ENCODE measurements around the gene SLC39A11.
"Not testable (repeated sequence)": the region's sequence is repeated elsewhere in the genome, so short reads cannot be mapped to it uniquely, and the experiment has no call there.

SLC39A11 gene, protein sequence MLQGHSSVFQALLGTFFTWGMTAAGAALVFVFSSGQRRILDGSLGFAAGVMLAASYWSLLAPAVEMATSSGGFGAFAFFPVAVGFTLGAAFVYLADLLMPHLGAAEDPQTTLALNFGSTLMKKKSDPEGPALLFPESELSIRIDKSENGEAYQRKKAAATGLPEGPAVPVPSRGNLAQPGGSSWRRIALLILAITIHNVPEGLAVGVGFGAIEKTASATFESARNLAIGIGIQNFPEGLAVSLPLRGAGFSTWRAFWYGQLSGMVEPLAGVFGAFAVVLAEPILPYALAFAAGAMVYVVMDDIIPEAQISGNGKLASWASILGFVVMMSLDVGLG

DNA sequence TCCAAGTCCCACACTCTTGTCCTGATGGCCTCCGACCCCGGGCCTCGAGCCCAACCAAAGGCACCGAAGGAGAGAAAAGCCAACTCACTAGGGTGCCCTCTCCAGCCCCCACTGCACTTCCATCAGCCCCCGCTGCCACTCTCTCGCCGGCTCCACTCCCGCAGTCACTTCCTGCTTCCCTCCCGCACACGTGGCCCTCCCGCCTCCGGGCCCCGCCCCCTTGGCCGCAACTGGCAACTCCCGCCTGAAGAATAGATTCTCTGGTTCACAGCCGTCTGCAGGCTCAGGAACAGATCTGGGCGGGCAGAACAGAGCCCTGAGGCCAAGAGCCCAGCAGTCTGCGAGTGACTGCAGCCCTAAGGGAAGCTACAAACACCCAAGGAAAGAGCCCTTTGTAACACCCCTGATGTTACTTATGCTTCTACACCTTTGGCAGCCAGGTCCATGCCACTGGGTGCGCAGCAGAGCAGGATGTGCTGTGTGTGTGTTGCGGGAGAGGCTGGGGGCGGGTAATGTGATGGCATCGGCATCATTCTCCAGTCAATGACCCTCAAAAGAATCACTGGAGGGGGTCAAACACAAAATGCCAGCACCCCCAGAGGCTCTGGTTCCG, at the start of gene SLC39A11:
Gene SLC39A11, minus strand, starts transcription at position 166 of the 613 bp plus-strand sequence. CDS start 3,924 bp downstream, outside the sequence.
- peak; percentile 92 for DNase-seq

DNA sequence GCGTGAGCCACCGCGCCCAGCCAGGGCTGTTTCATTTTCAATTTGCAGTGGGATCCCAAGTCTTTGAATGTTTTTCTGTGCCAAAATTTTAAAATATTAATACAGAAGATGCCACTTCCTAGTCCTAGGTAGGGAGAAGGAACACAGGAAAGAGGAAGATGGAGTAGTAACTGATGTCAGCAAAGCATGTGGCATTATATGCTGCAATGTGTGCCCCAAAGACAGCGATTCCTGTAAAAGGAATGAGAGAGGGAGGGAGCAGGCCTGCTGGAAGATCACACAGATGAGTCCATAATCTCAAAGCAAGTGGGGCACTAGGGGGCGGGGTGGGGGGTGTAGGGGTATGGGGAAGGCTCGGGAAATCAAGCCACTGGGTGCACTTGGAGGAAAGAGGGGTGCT, 48.9 kb upstream of the SLC39A11 start:
- no peak for DNase-seq

DNA sequence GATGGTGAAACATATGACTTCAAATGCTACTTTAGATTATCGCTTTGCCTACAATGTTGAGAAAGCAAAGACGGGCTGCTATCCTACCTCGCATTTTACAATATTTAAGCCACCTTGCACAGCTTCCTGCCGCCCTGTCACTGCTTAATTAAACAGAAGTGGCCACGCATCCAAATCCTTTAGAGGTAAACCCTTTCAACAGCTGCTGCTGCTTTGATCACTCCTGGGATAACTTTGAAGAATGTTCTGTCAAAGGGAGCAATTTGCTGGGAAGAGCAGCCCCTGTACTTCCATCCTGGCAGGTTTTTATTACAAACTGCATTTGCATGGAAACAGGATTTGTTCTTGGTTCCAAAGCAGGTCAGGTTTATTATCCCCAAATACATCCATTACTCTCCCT, 48.1 kb upstream of the SLC39A11 start:
- no peak for DNase-seq

DNA sequence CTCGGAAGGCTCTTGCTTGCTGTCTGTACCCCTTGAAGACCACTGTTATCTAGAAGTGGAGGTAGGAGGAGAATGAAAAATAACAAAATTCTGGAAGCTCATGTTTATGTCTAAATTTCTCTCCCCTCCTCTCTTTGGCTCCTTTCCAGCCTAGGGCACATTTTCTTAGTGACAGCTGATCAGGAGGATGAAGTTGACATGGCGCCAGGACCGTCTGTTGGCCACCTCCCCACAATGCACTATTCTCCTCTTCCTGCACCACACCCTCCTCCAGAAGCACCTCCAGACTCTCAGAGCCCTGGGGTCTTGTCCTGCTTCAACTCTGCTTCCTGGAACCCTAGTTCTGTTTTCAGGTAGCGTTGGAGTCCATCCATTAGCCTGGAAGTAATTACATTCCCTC, 46.8 kb upstream of the SLC39A11 start:
- no peak for DNase-seq

DNA sequence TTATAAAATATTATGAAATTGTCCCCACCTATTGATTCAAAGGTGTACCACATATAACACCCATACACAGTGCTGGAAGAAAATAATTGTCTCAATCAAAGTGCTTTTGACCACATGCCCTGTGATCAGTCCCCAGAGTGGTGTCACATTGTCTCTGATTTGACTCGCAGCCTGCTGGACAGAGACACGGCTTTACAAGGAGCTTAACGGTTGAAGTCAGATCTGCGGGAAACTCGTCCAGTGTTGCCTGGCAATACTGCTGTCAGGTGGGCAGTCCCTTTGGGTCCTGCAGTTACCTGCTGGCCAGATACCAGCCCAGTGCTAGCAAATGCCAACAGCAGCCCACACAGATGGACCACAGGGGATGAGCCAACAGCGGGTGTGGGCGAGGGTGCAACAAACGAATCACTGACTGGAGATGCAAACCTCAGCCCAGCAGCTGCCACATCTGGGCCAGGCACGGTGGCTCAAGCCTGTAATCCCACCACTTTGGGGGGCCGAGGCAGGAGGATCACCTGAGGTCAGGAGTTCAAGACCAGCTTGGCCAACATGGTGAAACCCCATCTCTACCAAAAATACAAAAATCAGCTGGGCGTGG, 46.2 kb upstream of the SLC39A11 start:
- no peak for DNase-seq

DNA sequence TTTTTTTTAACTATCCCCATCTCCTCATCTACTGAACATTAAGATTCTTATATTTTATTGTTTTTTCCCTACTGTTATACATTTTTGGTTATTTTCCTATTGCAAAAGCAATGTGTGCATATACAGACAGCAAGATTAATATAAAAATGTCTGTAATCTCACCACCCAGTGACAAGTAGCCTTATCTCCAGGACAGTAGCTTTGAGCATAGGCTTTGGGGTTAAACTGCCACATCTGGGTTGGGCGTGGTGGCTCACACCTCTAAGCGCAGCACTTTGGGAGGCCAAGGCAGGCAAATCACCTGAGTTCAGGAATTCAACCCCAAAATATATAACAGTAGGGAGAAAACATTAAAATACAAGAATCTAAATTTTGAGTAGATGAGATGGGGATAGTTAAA, 44.9 kb upstream of the SLC39A11 start:
- DNase-seq = no peak

DNA sequence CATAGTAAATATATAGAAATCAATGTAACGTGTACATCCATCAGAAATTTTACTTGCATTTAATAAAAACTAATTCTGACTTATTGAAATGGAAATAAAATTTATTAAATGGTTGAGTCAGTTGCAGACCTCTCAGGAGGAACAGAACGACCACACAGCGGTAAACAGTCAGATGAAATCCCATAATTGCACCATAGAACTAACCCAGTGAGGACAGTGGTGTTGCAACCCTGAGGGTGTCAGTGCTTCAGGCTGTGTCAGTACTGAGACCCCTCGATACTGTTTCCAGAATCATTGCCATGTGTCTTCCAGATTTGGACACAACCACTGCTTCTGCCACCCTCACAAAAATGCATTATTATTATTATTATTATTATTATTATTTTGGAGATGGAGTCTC, 43.3 kb upstream of the SLC39A11 start:
- no peak for DNase-seq

DNA sequence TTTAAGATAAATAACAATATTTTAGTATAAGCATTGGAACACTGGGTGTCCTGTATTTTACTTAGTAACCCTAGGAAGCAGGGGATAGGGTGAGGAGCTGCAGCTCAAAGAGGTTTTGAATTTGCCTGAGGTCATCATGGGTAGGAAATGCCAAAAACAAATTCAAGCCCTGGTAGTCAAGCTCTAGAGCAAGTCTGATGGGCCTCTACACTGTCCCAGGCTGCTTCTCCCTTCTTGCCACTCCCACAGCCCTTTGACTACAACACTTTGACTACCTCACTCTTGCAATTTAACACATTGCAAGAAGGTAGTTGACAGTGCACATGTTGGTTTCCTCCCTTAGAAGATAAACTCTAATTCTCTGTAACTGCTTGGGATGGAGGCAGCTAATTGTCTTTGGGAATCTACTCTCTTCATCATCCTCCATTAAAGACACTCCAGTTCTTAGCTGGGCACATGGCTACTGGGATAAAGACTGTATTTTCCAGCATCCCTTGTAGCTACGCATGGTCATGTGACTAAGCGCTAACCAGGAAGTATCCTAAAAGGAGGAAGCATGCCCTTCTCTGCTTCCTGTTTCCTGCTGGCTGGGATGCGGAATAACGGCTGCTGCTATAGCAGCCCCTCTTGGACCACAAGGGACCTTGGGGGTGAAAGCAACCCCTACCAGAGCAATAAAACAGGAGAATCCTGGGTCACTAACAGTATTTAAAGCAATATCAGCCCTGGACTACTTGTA, 41.6 kb upstream of the SLC39A11 start:
- no peak for DNase-seq

DNA sequence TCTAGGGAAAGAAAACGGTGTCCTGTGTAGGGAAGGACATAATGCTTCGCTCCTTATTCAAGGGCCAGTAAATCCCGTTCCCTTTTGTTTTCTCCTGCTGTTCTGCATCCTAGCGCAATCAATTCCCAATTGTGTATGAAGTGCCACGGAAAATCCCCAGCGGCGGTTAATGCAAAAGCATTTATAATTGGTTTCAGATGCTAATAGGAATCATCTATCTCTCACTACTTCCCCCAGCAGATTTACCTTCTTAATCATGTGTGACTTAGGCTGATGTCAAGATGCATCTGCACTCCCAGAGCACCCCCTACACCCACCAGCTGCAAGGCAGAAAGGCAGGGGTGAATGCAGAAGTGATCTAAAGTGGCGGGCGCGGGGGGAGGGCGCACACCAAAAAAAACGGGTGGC, 39.6 kb upstream of the SLC39A11 start:
- no peak for DNase-seq

DNA sequence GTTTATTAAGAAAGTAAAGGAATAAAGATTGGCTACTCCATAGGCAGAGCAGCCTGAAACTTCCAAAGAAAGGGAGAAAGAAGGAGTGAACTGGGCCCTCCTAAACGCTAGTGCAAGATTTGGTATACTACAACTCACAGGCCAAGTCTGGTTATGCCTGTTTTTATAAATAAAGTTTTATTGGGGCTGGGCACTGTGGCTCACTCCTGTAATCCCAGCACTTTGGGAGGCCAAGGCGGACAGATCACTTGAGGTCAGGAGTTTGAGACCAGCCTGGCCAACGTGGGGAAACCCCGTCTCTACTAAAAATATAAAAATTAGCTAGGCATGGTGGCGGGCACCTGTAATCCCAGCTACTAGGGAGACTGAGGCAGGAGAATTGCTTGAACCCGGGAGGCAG, 39.0 kb upstream of the SLC39A11 start:
- not testable (repeated sequence) for DNase-seq

DNA sequence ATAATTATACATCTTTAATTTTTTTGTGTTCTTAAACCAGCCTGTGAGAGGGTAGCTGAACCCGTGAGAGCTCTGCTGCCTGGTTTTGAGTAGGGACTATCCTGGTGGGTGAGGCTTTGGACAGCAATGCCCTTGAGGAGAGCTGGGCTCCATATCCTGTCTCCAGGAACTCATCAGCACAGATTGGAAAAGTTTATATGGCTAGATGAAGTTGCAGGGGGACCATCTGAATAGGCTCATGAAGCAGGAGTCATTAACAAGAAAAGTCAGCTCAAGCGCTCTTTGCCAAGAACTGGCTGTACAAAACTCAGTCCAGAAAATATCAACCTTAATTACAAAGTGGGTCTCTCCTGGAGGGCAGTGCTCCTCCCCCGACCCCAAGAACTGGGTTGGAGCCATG, 38.5 kb upstream of the SLC39A11 start:
- no peak for DNase-seq

DNA sequence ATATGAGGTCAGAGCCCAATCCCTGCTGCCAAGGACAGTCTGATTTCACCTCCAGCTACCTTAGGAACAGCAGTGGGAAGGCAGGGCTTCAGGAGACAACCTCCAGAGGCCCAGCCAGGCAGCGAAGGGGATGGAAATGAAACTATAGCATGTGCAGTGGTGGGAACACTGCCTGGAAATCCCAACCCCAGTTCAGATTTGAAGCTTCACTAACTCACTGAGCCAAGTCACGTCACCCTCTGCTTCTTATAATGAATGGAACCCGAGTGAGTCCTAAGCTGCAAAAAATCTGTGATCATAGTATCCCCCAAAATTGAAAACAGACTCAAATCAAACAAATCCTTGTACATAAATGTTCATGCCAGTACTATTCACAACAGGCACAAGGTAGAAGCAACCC, 36.0 kb upstream of the SLC39A11 start:
- DNase-seq = no peak

DNA sequence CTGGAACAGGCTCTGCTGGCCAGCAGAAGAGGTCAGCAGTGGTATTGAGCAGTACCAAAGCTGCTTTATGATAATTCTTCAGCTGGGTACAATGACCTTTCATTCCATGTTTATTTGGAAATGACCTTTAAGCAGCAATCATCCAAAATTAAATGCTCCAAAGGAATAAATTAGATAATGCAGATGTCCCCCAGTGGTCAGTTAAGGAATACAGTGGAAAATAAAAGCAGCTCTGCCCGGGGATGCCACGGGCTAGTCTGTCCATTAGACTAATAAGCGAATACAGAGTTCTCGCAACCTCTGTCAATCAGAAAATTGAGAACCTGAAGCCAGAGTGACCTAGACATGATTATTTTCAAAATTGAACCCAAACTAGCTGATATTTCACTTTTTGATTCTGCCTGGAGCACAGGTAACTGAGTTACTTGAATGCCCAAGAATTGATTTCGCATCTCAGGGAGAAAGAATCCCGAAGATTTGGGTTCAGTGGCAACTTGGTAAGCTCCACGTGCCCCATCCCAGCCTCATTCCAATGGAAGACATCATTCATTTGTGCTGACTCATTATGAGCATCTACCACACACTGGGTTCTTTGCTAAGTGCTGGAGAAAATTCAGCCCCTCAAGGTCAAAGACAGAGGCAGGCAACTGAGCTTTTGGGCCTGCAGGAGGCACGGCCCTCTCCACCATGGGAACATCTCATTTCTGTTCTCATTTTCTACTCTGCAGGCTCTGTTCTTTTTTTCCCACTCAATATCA, 34.4 kb upstream of the SLC39A11 start:
- DNase-seq = peak; percentile 11

DNA sequence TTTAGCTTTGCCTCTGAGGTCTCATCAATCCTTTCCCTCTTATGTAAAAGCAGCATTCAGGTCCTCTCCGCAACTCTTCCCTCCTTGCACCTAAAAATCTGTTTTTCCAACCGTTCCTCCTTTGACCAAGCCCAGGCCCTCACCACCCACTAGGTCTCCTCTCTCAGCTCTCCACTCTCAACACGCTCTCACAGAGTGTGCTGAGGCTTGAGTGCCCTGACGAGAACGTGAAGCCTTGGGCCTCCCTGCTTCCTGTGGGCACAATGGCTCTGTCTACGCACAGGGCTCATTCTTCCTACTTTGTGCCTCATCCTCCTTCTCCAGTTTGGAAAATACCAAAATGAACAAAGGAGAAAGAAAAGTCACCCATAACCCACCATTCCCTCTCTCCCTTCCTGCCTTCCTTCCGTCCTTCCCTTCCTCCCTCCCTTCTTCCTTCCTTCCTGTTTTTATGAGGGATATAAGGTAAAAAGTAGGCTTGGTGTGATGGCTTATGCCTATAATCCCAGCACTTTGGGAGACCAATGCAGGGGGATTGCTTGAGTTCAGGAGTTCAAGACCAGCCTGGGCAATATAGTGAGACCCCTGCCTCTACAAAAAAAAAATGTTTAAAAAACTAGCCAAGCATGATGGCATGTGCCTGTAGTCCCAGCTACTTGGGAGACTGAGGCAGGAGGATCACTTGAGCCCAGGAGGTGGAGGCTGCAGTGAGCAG, 31.3 kb upstream of the SLC39A11 start:
- no peak for DNase-seq

DNA sequence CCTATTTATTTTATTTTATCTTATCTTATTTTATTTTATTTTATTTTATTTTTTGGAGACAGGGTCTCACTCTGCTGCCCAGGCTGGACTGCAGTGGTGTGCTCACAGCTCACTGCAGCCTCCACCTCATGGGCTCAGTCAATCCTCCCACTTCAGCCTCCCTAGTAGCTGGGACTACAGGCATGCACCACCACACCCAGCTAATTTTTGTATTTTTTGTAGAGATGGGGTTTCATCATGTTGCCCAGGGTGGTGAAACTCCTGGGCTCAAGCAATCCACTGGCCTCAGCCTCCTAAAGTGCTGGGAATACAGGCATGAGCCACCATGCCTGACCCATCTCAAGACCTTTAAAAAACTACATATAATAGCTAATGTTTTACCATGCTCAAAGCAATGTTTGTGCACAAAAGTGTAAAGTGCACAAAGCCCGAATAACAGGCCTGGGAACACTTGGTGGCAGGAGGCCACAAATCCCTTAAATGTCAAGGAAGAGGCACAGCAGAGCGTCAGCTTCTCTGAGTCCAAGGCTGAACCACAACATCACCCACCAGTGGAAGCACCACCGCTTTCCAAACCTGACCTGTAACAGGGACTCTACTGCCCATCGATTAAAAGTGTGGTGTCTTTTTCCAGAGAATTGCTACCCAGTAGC, 30.6 kb upstream of the SLC39A11 start:
- DNase-seq = no peak

DNA sequence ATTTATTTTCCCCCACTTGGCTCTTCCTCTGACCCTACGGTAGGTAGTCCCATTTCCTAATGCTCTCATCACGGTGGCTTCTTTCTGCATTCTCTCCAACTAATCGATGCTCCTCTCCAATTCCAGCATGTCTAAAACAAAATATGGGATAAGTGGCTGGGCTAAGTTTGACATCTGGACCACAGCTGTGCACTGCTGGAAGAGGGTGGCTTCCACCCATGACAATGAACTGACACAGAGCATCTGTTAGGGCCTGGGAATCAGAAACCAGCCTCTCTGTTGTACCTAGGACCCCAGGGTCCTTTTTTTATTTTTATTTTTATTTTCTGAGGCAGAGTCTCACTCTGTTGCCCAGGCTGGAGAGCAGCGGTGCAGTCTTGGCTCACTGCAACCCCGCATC, 29.0 kb upstream of the SLC39A11 start:
- no peak for DNase-seq

DNA sequence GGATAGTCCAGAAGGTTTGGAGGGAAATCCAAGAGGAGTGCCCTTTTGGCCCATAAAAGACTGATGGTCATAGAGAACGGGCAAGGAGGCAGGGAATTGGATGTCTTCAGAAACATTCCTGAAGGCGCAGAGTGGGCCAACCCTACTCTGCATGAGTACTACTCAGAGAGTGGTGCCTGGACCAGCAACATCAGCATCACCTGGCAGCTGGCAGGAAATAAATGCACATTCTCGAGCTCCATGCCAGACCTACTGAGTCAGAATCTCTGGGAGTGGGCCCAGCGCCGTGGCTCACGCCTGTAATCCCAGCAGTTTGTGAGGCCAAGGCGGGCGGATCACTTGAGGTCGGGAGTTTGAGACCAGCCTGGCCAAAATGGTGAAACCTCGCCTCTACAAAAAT, 27.1 kb upstream of the SLC39A11 start:
- peak; percentile 10 for DNase-seq

DNA sequence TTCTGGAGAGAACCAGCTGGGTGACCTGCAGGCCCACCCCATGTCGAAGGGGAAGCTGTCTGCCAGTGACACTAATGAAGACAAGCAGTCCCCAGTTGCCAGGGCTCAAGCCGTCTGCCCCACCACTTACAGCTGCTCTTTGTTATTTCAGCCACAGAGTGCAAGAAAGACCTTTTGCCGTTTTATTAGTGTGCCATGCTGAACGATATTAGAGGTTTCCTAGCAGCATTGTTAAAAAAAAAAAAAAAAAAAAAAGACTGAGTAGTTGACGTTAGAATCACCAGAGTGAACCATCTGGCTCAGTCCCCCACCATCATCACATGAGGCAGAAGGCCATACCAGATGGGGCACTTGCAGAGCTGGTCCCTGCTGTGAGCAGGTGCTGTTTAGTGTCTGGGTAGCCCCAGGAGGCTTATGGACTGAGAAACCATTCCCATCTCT, 26.5 kb upstream of the SLC39A11 start:
- no peak for DNase-seq

DNA sequence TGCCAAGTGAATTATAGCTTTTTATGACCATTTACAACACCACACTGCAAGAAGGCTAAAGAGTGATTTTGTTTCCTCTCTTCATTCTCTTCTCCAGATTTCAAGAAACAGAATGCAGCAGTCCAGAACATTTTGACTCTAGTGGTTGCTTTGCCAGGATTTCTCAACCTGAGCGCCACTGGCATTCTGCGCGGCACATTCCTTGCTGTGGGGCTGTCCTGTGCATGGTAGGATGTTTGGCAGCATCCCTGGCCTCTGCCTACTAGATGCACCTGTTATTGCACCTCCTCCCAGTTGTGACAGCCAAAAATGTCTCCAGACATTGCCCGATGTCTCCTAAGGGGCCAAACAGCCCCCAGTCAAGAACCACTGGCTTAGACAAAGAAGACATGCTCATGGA, 25.7 kb upstream of the SLC39A11 start:
- DNase-seq = no peak

DNA sequence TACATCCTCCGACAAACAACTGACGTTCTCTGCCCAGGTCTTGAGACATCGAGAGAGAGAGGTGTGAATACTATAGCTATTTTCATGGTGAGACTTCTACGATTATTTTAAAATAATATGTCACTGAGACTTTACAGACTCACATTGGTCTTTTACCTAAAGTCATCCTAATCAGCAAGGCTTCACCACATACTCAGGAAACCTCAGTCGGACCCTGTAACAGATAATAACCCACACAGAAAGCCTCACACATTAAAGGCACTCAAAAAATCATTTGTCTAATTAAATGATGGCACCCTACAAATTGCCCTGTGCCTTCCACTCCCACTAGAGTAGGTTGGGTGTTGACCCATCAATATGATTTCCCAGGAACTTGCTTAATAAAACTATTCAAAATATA, 19.8 kb upstream of the SLC39A11 start:
- DNase-seq = no peak

DNA sequence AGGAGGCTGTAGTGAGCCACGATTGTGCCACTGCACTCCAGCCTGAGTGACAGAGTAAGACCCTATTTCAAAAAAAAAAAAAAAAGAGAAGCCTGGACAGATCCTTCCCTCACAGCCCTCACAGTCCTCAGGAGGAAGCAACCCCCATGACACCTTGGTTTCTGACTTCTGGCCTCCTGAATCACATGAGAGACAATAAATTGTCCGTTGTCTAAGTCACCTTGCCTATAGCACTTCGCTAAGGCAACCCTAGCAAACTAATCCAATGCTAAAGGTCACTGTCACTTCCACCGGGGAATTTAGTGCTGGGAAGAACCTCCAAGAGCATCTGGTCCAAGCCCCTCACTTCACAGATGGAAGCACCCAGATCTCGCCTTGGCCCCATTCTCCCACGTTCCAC, 18.9 kb upstream of the SLC39A11 start:
- no peak for DNase-seq

DNA sequence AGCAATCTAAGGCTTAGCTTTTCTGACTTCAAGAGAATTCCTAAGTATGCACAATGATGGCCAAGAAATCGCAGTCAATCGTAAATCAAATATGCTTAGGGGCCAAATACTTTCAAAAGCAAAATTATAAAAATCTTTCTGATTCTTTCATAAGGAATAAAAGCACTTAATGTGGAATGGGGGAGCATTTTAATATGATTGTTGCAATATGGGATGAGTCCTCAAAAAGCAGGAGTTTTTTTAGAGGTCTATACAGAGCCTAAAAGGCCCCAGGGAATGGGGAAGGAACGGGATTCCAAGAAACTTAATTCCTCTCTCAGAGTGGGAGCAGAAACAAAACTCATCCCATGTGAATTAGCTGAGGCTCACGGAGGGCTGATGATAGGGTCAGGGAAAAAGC, 14.7 kb upstream of the SLC39A11 start:
- no peak for DNase-seq
